Panc1 (cell line): ENCODE results near the gene DAB2IP. TPM values are rescaled to one million over a fixed set of nuclear protein-coding genes. Genes with fewer than 3 reads are reported as not detected.
"Not testable (repeated sequence)": the region's sequence is repeated elsewhere in the genome, so short reads cannot be mapped to it uniquely, and the experiment has no call there.

Experiments
- ATAC-seq: fragments of 200-7000 bp; cut with Tn5 transposase; 2 replicates; pipeline ENCODE4 v1.9.1; 2020; ENCODE audit warnings: mild to moderate bottlenecking, moderate library complexity
- BruUV-seq: library from RNA; stranded (reverse); fragments of 400-500 nt; replicated peaks from 2 replicates; lab custom pipeline; 2021; lab: Mats Ljungman, UMichigan
- CTCF ChIA-PET: fragments of 300-600 bp; sonication (Branson Sonifier 250); formaldehyde crosslinking; loops from one replicate; lab custom pipeline; 2022; ENCODE audit warnings: antibody characterized with exemption; lab: Charles Lee
- POLR2A ChIA-PET: fragments of 300-600 bp; sonication (Branson Sonifier 250); formaldehyde crosslinking; loops from one replicate; lab custom pipeline; 2022; ENCODE audit warnings: antibody characterized with exemption; lab: Charles Lee
- DNase-seq: peaks from one replicate; pipeline ENCODE4 v3.0.0-alpha.2; 2010; ENCODE audit warnings: low read depth, low spot score
- H3K27ac ChIP-seq: 2 replicates; pipeline ENCODE4 v1.5.1; 2011; ENCODE audit warnings: mild to moderate bottlenecking, low read length, inconsistent platforms
- H3K27me3 ChIP-seq: fragments of 200-500 bp; sonication (Bioruptor generic); 2 replicates; pipeline ENCODE4 v1.6.0; 2014; ENCODE audit warnings: low read length, inconsistent platforms; ENCODE audit not compliant: control insufficient read depth, insufficient read depth
- H3K36me3 ChIP-seq: fragments of 200-500 bp; sonication (Bioruptor generic); 2 replicates; pipeline ENCODE4 v1.5.1; 2014; ENCODE audit warnings: inconsistent platforms, mild to moderate bottlenecking, low read length, moderate library complexity; ENCODE audit not compliant: control insufficient read depth, insufficient read depth
- H3K4me1 ChIP-seq: 2 replicates; pipeline ENCODE4 v1.5.1; 2011; ENCODE audit warnings: inconsistent platforms, mild to moderate bottlenecking, low read length, moderate library complexity; ENCODE audit not compliant: control insufficient read depth, insufficient read depth
- H3K4me3 ChIP-seq, 2 experiments: 2 replicates each; pipeline ENCODE4 v1.5.1; 2011 to 2012; ENCODE audit warnings: low read depth in 2 of 2, low read length in 2 of 2, mild to moderate bottlenecking in 2 of 2, inconsistent platforms in 1 of 2, moderate library complexity in 1 of 2
- H3K9me3 ChIP-seq: fragments of 200-500 bp; sonication (Bioruptor generic); 2 replicates; pipeline ENCODE4 v1.5.1; 2014; ENCODE audit warnings: low read depth, mild to moderate bottlenecking, inconsistent platforms, low read length, moderate library complexity; ENCODE audit not compliant: control insufficient read depth, insufficient read depth
- CTCF ChIP-seq: fragments of 450-650 bp; IDR thresholded peaks from 2 replicates; pipeline ENCODE4 v1.5.1; 2017; ENCODE audit warnings: mild to moderate bottlenecking
- POLR2AphosphoS5 ChIP-seq: IDR thresholded peaks from 2 replicates; pipeline ENCODE4 v1.6.1; 2012; ENCODE audit warnings: mild to moderate bottlenecking, low read depth, low read length, moderate library complexity
- SIN3A ChIP-seq: IDR thresholded peaks from 2 replicates; pipeline ENCODE4 v1.6.1; 2012; ENCODE audit warnings: low read depth, mild to moderate bottlenecking, low read length, moderate library complexity, borderline replicate concordance; ENCODE audit not compliant: insufficient read depth
- TCF7L2 ChIP-seq: IDR thresholded peaks from 2 replicates; pipeline ENCODE4 v1.6.1; 2011; ENCODE audit warnings: mild to moderate bottlenecking, low read depth, low read length, inconsistent platforms
- in situ Hi-C: cut with HindIII; loops from 2 replicates; pipeline ENCODE4 v1.10.0; 2016; ENCODE audit warnings: low sequenced_read_pairs, low pct_unique_long_range_greater_than_20kb
- intact Hi-C: fragments of 100-400 bp; cut with micrococcal nuclease; formaldehyde crosslinking; loops from one replicate; pipeline ENCODE4 v1.10.0; 2022; ENCODE audit not compliant: unreplicated experiment
- total RNA-seq: library from RNA; stranded (reverse); gene quantifications from one replicate; pipeline ENCODE4 v1.2.1, GENCODE V29; 2021; ENCODE audit not compliant: unreplicated experiment
- TF ChIP-seq, protein P1 (sequence below), 2 experiments: IDR thresholded peaks; 2 replicates each; pipeline ENCODE4 v1.6.1; 2011 to 2012; ENCODE audit warnings: low read depth in 2 of 2, control low read depth in 1 of 2, low read length in 1 of 2, mild to moderate bottlenecking in 1 of 2, moderate library complexity in 1 of 2; ENCODE audit not compliant: insufficient read depth in 1 of 2

Gene DAB2IP
- total RNA-seq, 1 experiment from 2014 or later: 18.4 TPM

GRCh38 chr9:121741228-121741918 lies 89.9 kb downstream of the DAB2IP start:
- ATAC-seq: no peak
- in situ Hi-C loops (no loop called here), intact Hi-C loops (loop anchor here (5.0 kb wide), 1 partner anchor 251 kb away; no protein-coding TSS in a partner anchor)
- BruUV-seq: no TSS peak
- H3K27ac ChIP-seq: no peak overlapping the region
- H3K9me3 ChIP-seq: no peaks in the 10 kb centered on the region
- H3K36me3 ChIP-seq: no peaks in the 10 kb centered on the region
- TF ChIP-seq, protein P1, sequence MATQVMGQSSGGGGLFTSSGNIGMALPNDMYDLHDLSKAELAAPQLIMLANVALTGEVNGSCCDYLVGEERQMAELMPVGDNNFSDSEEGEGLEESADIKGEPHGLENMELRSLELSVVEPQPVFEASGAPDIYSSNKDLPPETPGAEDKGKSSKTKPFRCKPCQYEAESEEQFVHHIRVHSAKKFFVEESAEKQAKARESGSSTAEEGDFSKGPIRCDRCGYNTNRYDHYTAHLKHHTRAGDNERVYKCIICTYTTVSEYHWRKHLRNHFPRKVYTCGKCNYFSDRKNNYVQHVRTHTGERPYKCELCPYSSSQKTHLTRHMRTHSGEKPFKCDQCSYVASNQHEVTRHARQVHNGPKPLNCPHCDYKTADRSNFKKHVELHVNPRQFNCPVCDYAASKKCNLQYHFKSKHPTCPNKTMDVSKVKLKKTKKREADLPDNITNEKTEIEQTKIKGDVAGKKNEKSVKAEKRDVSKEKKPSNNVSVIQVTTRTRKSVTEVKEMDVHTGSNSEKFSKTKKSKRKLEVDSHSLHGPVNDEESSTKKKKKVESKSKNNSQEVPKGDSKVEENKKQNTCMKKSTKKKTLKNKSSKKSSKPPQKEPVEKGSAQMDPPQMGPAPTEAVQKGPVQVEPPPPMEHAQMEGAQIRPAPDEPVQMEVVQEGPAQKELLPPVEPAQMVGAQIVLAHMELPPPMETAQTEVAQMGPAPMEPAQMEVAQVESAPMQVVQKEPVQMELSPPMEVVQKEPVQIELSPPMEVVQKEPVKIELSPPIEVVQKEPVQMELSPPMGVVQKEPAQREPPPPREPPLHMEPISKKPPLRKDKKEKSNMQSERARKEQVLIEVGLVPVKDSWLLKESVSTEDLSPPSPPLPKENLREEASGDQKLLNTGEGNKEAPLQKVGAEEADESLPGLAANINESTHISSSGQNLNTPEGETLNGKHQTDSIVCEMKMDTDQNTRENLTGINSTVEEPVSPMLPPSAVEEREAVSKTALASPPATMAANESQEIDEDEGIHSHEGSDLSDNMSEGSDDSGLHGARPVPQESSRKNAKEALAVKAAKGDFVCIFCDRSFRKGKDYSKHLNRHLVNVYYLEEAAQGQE (IDR thresholded peaks at IDR 0.05; ENCODE audit: insufficient read depth in 1 of 2, low read depth in 2 of 2, low read length in 1 of 2): no peak
- TF ChIP-seq SIN3A: no peak
- DNase-seq: no peak
- H3K4me3 ChIP-seq: no peak overlapping the region
- H3K4me1 ChIP-seq: peaks cover 17% of the 10 kb centered on the region
- no peaks in the 10 kb centered on the region for H3K27me3 ChIP-seq
- ChIA-PET CTCF (no interaction called here), POLR2A (no interaction called here)

GRCh38 chr9:121741919-121742283 lies 90.5 kb downstream of the DAB2IP start:
- H3K9me3 ChIP-seq, H3K27me3 ChIP-seq, POLR2A ChIA-PET, H3K4me3 ChIP-seq, ATAC-seq, DNase-seq, CTCF ChIA-PET, H3K27ac ChIP-seq, H3K36me3 ChIP-seq, in situ Hi-C loops, BruUV-seq: not testable (repeated sequence)
- peaks cover 17% of the 10 kb centered on the region for H3K4me1 ChIP-seq
- intact Hi-C loops: loop anchor here (5.0 kb wide), 1 partner anchor 250 kb away; no protein-coding TSS in a partner anchor

- BruUV-seq: no TSS peak
- Histone ChIP-seq H3K4me3 (peak overlapping the region; percentile 44 to 53; a peak in 3 of 4 replicates), H3K27ac (peak overlapping the region; percentile 70), H3K27me3 (no peaks in the 10 kb centered on the region), H3K36me3 (no peaks in the 10 kb centered on the region), H3K9me3 (no peaks in the 10 kb centered on the region), H3K4me1 (peaks cover 10% of the 10 kb centered on the region)
- DNase-seq (no peak), ATAC-seq (no peak)
- in situ Hi-C loops (no loop called here), intact Hi-C loops (loop anchor here (5.0 kb wide), 1 partner anchor 249 kb away; no protein-coding TSS in a partner anchor)
- ChIA-PET POLR2A (no interaction called here), CTCF (no interaction called here)
- TF ChIP-seq, protein P1 (IDR thresholded peaks at IDR 0.05; ENCODE audit: insufficient read depth in 1 of 2, low read depth in 2 of 2, low read length in 1 of 2): no peak
- TF ChIP-seq SIN3A (no peak), TCF7L2 (no peak), CTCF (no peak), POLR2AphosphoS5 (no peak)
These were observed 91.5 kb downstream of the DAB2IP start for GRCh38 chr9:121742923-121743322.
